Measurements from ENCODE around the gene DNMT1. TPM values are rescaled to one million over a fixed set of nuclear protein-coding genes. Genes with fewer than 3 reads are reported as not detected.

Gene DNMT1
- polyA plus RNA-seq, 2 donors, result 32.1 to 42.6 TPM

DNA sequence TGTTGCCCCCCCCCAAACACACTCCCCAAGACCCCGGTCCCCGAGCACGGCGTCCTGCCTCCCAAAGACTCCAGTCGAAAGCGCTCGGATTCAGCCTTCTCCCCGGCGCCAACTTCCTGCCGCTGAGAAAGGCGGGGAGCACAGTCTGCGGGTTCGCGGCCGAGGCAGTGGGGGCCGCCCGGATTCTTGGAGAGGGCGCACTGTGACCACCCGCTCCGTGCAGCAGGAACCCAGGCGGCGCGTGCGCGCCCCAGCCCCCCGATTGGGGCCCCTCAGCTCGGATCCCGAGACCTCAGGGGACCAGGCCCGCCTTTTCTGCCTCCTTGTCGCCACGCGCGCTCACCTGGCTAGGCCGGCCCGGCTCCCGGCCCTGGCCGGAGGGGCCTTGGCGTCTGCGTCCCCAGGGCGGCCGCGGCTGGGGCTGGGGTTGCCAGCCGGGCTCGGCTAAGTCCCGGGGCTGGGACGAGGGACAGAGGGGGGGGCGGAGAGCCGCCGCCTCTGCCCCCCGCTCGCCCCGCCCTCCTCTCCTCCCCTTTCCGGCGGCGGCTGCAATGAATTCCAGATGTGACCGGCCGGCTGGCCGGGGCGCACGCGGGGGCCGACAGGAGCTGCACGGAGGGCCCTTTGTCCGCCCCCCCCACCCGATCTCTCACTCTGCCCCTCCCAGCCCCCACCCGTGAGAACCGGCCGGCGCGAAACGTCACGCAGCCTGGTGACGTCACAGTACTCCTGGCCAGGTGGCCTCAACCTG lies 36.3 kb upstream of the DNMT1 start, which contains the start of gene S1PR2:
Gene S1PR2 (minus strand): TSS at position 471 of the 751 bp plus-strand sequence. CDS start 6,426 bp downstream, outside the sequence.
- H3K9me3 ChIP-seq (ENCODE audit: control insufficient read depth in 2 of 2, insufficient read depth in 1 of 2, low read depth in 1 of 2, low read length in 1 of 2), result no peaks in the 10 kb centered on the region
- peak within 1 kb of the TSS; percentile 77 to 84 for H3K27ac ChIP-seq (ENCODE audit: low read depth in 2 of 2, low read length in 1 of 2)
- H3K36me3 ChIP-seq (ENCODE audit: control insufficient read depth in 2 of 2, insufficient read depth in 2 of 2, low read length in 1 of 2), result no peaks in the 10 kb centered on the region
- WGBS, 2 donors, result 0% methylated on average over 49 to 73 of the region's 73 CpGs
- peak within 1 kb of the TSS; percentile 65 to 88 for H3K4me3 ChIP-seq (ENCODE audit: low read depth in 1 of 2, low read length in 2 of 2)
- no peaks in the 10 kb centered on the region for H3K27me3 ChIP-seq (ENCODE audit: control insufficient read depth in 1 of 2, insufficient read depth in 2 of 2, low read length in 2 of 2)
- no peaks in the 10 kb centered on the region for H3K4me1 ChIP-seq (ENCODE audit: control insufficient read depth in 2 of 2, insufficient read depth in 2 of 2, low read length in 1 of 2)

- Histone ChIP-seq H3K4me1 (ENCODE audit: control insufficient read depth in 2 of 2, insufficient read depth in 2 of 2, low read length in 1 of 2) (no peaks in the 10 kb centered on the region), H3K4me3 (ENCODE audit: low read depth in 1 of 2, low read length in 2 of 2) (peak overlapping the region; percentile 65 to 88), H3K27ac (ENCODE audit: low read depth in 2 of 2, low read length in 1 of 2) (peak overlapping the region; percentile 77 to 84), H3K36me3 (ENCODE audit: control insufficient read depth in 2 of 2, insufficient read depth in 2 of 2, low read length in 1 of 2) (no peaks in the 10 kb centered on the region), H3K9me3 (ENCODE audit: control insufficient read depth in 2 of 2, insufficient read depth in 1 of 2, low read depth in 1 of 2, low read length in 1 of 2) (no peaks in the 10 kb centered on the region), H3K27me3 (ENCODE audit: control insufficient read depth in 1 of 2, insufficient read depth in 2 of 2, low read length in 2 of 2) (no peaks in the 10 kb centered on the region)
- 1% methylated on average over 58 to 70 of the region's 70 CpGs for WGBS, 2 donors
Measured at GRCh38 chr19:10230173-10230860, 35.6 kb upstream of the DNMT1 start.

DNA sequence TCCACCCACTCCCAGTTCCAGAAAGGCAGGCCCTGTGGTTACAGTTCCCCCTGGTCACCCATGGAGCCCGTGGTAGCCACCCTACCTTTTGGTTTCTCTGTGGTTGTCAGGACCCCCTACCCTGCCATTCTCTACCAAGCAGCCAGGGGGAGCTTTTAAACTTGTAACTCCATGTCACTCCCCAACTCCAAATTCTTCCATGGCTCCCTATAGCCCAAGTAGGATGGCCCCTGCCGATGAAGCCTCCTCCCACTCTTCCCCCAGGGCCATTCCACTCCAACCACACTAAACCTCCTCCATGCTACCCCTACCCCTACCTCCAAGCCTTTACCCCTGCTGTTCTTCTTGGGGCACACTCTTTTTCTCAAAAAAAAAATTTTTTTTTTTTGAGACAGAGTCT lies 34.2 kb upstream of the DNMT1 start:
- WGBS, 2 donors, result 47 to 51% methylated on average over 2 of the region's 2 CpGs
- peak overlapping the region in 1 of 2 donors; percentile 45 for H3K27ac ChIP-seq (ENCODE audit: low read depth in 2 of 2, low read length in 1 of 2)
- no peaks in the 10 kb centered on the region for H3K9me3 ChIP-seq (ENCODE audit: control insufficient read depth in 2 of 2, insufficient read depth in 1 of 2, low read depth in 1 of 2, low read length in 1 of 2)
- H3K4me3 ChIP-seq (ENCODE audit: low read depth in 1 of 2, low read length in 2 of 2), result no peak overlapping the region
- H3K27me3 ChIP-seq (ENCODE audit: control insufficient read depth in 1 of 2, insufficient read depth in 2 of 2, low read length in 2 of 2), result no peaks in the 10 kb centered on the region
- peaks cover 0 to 5% of the 10 kb centered on the region in 2 donors for H3K36me3 ChIP-seq (ENCODE audit: control insufficient read depth in 2 of 2, insufficient read depth in 2 of 2, low read length in 1 of 2)
- no peaks in the 10 kb centered on the region for H3K4me1 ChIP-seq (ENCODE audit: control insufficient read depth in 2 of 2, insufficient read depth in 2 of 2, low read length in 1 of 2)

DNA sequence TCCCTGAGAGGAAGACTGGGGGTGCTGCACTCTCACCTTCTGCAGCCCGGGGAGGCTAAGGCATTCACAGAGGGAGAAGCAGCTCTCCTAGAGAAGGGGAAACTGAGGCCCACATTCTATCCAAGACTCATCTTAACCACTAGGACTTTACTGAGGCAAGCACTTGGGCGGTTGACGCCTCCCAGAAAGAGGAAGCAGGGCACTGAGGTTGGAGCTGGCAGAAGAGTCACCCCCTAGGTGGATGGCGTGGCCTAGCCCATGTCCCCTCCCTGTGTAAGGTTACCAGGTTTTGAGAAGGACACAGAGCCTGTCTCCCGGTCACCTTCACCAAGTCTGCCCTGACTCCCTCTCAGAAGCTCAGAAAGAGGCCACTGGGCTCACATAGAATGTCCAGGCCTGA lies 33.6 kb upstream of the DNMT1 start:
- H3K4me3 ChIP-seq (ENCODE audit: low read depth in 1 of 2, low read length in 2 of 2), result no peak overlapping the region
- peak overlapping the region; percentile 17 to 48 for H3K27ac ChIP-seq (ENCODE audit: low read depth in 2 of 2, low read length in 1 of 2)
- WGBS, 2 donors, result 82 to 85% methylated on average over 5 of the region's 5 CpGs
- no peaks in the 10 kb centered on the region for H3K27me3 ChIP-seq (ENCODE audit: control insufficient read depth in 1 of 2, insufficient read depth in 2 of 2, low read length in 2 of 2)
- no peaks in the 10 kb centered on the region for H3K9me3 ChIP-seq (ENCODE audit: control insufficient read depth in 2 of 2, insufficient read depth in 1 of 2, low read depth in 1 of 2, low read length in 1 of 2)
- peaks cover 0 to 5% of the 10 kb centered on the region in 2 donors for H3K36me3 ChIP-seq (ENCODE audit: control insufficient read depth in 2 of 2, insufficient read depth in 2 of 2, low read length in 1 of 2)
- H3K4me1 ChIP-seq (ENCODE audit: control insufficient read depth in 2 of 2, insufficient read depth in 2 of 2, low read length in 1 of 2), result no peaks in the 10 kb centered on the region

GRCh38 chr19:10227026-10227971 lies 32.5 kb upstream of the DNMT1 start:
- WGBS, 2 donors, result 61 to 69% methylated on average over 28 of the region's 28 CpGs
- Histone ChIP-seq H3K4me3 (ENCODE audit: low read depth in 1 of 2, low read length in 2 of 2) (no peak overlapping the region), H3K27ac (ENCODE audit: low read depth in 2 of 2, low read length in 1 of 2) (peak overlapping the region; percentile 34 to 46), H3K9me3 (ENCODE audit: control insufficient read depth in 2 of 2, insufficient read depth in 1 of 2, low read depth in 1 of 2, low read length in 1 of 2) (no peaks in the 10 kb centered on the region), H3K36me3 (ENCODE audit: control insufficient read depth in 2 of 2, insufficient read depth in 2 of 2, low read length in 1 of 2) (peaks cover 0 to 5% of the 10 kb centered on the region in 2 donors), H3K4me1 (ENCODE audit: control insufficient read depth in 2 of 2, insufficient read depth in 2 of 2, low read length in 1 of 2) (no peaks in the 10 kb centered on the region), H3K27me3 (ENCODE audit: control insufficient read depth in 1 of 2, insufficient read depth in 2 of 2, low read length in 2 of 2) (no peaks in the 10 kb centered on the region)

- Histone ChIP-seq H3K4me3 (ENCODE audit: low read depth in 1 of 2, low read length in 2 of 2) (no peak overlapping the region), H3K36me3 (ENCODE audit: control insufficient read depth in 2 of 2, insufficient read depth in 2 of 2, low read length in 1 of 2) (peaks cover 0 to 5% of the 10 kb centered on the region in 2 donors), H3K27ac (ENCODE audit: low read depth in 2 of 2, low read length in 1 of 2) (peak overlapping the region in 1 of 2 donors; percentile 56), H3K9me3 (ENCODE audit: control insufficient read depth in 2 of 2, insufficient read depth in 1 of 2, low read depth in 1 of 2, low read length in 1 of 2) (no peaks in the 10 kb centered on the region), H3K4me1 (ENCODE audit: control insufficient read depth in 2 of 2, insufficient read depth in 2 of 2, low read length in 1 of 2) (no peaks in the 10 kb centered on the region), H3K27me3 (ENCODE audit: control insufficient read depth in 1 of 2, insufficient read depth in 2 of 2, low read length in 2 of 2) (no peaks in the 10 kb centered on the region)
- WGBS, 2 donors, result 43 to 59% methylated on average over 12 to 13 of the region's 13 CpGs
Measured at GRCh38 chr19:10226376-10227025, 31.7 kb upstream of the DNMT1 start.

GRCh38 chr19:10226021-10226375 lies 31.2 kb upstream of the DNMT1 start:
- WGBS, 2 donors, result 76 to 84% methylated on average over 6 of the region's 6 CpGs
- Histone ChIP-seq H3K27me3 (ENCODE audit: control insufficient read depth in 1 of 2, insufficient read depth in 2 of 2, low read length in 2 of 2) (no peaks in the 10 kb centered on the region), H3K36me3 (ENCODE audit: control insufficient read depth in 2 of 2, insufficient read depth in 2 of 2, low read length in 1 of 2) (peaks cover 0 to 5% of the 10 kb centered on the region in 2 donors), H3K27ac (ENCODE audit: low read depth in 2 of 2, low read length in 1 of 2) (peak overlapping the region; percentile 19 to 56), H3K4me1 (ENCODE audit: control insufficient read depth in 2 of 2, insufficient read depth in 2 of 2, low read length in 1 of 2) (no peaks in the 10 kb centered on the region), H3K9me3 (ENCODE audit: control insufficient read depth in 2 of 2, insufficient read depth in 1 of 2, low read depth in 1 of 2, low read length in 1 of 2) (no peaks in the 10 kb centered on the region), H3K4me3 (ENCODE audit: low read depth in 1 of 2, low read length in 2 of 2) (no peak overlapping the region)

DNA sequence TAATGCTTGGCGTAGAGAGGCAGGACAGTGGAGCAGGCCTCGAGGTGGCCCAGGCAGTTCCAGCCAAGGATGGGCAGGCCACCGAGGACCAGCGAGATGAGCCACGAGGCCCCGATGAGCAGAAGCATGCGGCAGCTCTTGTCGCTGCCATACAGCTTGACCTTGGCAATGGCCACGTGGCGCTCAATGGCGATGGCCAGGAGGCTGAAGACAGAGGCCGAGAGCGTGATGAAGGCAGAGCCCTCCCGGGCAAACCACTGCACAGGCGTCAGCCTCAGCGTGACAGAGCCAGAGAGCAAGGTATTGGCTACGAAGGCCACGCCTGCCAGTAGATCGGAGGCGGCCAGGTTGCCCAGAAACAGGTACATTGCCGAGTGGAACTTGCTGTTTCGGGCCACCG lies 29.6 kb upstream of the DNMT1 start:
- 94 to 96% methylated on average over 23 of the region's 23 CpGs for WGBS, 2 donors
- Histone ChIP-seq H3K27me3 (ENCODE audit: control insufficient read depth in 1 of 2, insufficient read depth in 2 of 2, low read length in 2 of 2) (no peaks in the 10 kb centered on the region), H3K36me3 (ENCODE audit: control insufficient read depth in 2 of 2, insufficient read depth in 2 of 2, low read length in 1 of 2) (peaks cover 0 to 5% of the 10 kb centered on the region in 2 donors), H3K9me3 (ENCODE audit: control insufficient read depth in 2 of 2, insufficient read depth in 1 of 2, low read depth in 1 of 2, low read length in 1 of 2) (no peaks in the 10 kb centered on the region), H3K27ac (ENCODE audit: low read depth in 2 of 2, low read length in 1 of 2) (no peak overlapping the region), H3K4me1 (ENCODE audit: control insufficient read depth in 2 of 2, insufficient read depth in 2 of 2, low read length in 1 of 2) (no peaks in the 10 kb centered on the region), H3K4me3 (ENCODE audit: low read depth in 1 of 2, low read length in 2 of 2) (no peak overlapping the region)

Measured in esophagus (tissue), 2 donors.